Right renal pelvis (tissue), 4 donors: ENCODE measurements around the gene CCDC170. TPM values are rescaled to one million over a fixed set of nuclear protein-coding genes. Genes with fewer than 3 reads are reported as not detected.

ENCODE experiments used
- DNase-seq, 4 donors: peaks; one replicate each; pipeline ENCODE4 v3.0.0-alpha.2; 2013; ENCODE audit warnings: low read depth in 4 of 4, low spot score in 3 of 4, missing footprints in 1 of 4
- polyA plus RNA-seq, 4 donors: library from polyadenylated mRNA; unstranded; fragments of 120-200 nt; gene quantifications; one replicate each; pipeline ENCODE4 v1.2.1, GENCODE V29; 2013; ENCODE audit not compliant: insufficient read length in 4 of 4

The CCDC170 gene
- polyA plus RNA-seq, 4 donors = 2.1 to 3.6 (median 2.8) TPM

DNA sequence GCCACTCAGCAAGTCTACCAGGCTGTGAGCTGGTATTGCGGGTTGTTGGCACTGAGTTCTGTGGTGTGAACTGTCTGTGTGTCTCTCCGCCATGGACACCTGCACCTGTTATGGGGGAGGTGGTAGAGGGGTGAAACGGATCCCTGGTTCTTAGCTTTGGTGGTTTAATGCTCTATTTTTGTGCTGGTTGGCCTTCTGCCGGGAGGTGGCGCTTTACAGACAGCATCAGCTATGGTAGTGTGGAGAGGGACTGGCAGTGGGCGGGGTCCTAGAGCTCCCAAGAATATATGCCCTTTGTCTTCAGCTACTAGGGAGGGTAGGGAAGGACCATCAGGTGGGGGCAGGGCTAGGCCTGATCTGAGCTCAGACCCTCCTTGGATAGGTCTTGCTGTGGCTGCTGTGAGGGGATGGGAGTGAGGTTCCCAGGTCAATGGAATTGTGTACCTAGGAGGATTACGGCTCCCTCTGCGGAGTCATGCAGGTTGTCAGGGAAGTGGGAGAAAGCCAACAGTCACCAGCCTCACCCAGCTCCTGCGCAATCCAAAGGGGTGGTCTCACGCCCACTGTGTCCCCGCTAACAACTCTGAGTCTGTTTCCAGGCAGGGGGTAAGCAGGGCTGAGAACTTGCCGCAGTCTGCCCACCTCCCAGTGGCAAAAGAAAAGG lies 154.3 kb downstream of the CCDC170 start:
- DNase-seq = no peak

DNA sequence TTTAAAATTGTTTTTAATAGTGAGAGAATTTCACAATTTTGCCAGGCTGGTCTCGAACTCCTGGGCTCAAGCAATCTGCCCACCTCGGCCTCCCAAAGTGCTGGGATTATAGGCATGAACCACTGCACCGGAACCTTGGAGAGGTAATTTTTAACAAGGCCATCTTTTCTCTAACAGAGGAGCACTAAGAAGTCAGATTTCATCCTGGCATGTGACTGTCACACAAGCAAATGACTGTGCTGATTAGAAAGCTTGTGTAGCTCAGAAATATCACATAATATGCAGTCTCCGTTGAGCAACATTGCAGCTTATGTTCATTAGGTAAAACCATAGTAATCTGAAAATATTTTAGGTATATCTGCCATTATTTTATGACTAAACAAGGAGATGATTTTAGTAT lies 156.0 kb downstream of the CCDC170 start:
- no peak for DNase-seq

DNA sequence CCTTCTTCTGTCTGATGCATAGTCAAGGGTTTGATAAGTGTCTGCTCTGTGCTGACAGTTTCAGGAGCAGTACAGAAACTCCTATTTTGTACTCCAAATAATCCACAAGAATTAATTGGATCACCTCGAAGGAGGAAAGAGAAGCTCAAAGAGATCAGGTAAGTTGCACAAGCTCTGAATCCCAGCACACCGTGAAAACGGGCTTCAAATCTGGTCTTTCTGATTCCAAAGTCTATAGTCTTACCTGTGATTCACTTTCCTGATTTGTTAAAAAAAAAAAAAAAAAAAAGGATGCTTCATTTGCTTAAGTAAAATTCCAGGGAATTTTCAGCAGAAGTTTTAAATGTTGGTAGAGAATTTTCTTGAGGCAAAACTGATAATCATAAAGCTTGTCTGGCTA lies 157.8 kb downstream of the CCDC170 start:
- DNase-seq = no peak

DNA sequence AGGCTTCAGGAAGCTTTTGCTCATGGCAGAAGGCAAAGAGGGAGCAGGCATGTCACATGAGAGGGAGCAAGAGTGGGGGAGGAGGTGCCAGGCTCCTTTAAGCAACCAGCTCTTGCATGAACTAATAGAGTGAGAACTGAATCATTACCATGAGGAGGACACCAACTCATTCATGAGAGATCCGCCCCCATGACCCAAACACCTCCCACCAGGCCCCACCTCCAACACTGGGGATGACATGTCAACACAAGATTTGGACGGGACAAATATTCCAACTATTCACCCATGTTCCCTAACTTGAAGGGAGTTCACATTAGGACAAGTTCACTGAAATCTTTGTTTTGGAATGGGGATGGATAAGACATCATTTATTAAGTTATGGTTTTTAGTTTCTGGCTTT lies 158.5 kb downstream of the CCDC170 start:
- no peak for DNase-seq

DNA sequence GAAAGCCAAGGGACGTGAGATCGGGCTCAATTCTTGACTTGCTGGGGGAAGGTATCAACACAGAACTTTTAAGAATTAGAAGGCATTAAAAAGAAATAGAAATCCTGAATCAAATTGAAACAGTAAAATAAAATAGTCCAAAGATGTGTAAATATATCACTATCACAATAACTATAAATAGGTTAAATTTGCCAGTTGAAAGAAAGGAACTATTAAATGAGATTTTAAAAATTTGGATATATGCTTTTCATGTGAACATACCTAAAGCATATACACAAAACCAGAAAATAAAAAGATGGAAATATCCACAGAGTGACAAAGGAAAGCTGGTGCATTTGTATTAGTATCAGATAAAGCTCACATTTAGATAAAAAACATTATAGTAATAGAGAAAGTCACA lies 161.3 kb downstream of the CCDC170 start:
- DNase-seq = no peak

DNA sequence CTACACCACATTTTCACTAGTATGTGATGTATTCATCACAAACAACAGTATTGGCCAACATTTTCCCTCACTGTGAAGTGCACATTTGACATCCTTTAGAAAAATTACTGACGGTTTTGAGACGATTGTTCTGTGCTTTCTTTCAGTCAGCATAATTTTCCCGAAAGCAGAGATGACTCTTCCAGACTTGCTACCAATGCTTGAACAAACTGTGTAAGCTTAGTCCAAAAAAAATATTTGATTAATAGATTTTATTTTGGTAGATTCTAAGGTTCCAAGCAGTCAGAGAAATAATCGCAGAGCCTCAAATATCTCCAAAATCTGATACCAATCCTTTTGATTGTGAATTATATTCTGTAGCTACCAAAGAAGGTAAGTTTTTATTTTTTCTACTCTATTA lies 162.6 kb downstream of the CCDC170 start:
- no peak for DNase-seq

DNA sequence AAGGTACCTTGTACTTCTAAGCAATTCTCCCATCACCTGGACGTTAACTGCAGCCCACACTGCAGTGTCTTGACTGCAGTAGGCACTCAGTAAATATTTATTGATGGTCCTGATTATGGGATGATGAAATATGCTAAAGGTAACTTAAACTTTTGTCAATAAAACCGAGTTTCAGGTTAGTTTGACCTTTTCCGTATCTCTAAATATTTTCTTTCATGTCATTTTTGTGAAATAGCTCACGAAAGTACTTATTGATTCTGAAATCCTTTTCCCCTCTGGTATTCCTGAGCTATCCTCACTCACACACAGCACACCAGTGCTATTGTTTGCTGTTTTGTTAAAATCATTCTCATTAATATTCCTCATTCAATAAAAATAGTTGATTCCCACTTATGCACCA lies 164.3 kb downstream of the CCDC170 start:
- DNase-seq = no peak

DNA sequence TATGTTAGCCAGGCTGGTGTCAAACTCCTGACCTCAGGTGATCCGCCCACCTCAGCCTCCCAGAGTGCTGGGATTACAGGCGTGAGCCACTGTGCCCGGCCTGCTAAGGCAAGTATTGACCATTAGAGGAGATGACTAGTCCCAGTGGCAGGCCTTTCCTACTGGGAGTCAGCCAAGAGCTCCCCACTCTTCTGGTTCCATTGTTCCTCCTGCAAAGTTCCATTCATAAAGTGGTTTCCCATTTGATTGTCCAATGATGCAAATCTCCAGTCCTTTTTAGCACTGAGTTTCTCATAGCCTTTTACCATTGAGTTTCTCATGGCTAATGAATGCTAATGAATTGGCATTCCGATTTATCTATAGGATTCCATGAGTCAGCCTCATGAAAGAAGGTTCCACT lies 165.4 kb downstream of the CCDC170 start:
- no peak for DNase-seq

DNA sequence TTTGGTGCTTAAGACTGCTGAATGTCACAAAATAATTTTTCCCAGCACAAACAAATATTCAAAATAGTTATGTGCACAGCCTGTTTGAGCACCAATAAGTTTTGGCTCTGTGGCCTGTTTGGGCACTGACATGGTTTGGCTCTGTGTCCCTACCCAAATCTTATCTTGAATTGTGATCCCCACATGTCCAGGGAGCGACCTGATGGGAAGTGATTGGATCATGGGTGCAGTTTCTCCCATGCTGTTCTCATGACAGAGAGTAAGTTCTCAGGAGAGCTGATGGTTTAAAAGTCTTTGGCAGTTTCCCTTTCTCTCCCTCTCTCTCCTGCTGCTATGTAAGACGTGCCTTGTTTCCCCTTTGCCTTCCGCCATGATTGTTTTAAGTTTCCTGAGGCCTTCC lies 167.7 kb downstream of the CCDC170 start:
- DNase-seq = no peak

DNA sequence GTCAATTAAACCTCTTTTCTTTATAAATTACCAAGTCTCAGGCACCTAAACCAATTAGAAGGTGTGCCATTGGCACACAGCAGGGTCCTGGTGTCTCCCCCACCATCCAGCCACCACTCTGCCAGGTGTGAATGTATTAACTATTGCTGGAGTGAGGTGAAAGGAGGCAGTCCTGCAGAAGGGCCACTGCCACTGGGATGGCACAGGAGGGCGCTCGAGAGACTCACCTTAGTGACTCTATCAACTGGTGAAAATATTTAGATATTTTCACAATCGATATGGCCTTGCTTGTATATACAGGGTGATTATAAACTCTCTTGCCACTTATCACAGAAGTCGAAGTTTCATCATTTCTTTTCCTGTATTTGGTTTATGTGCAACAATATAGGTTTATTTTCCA lies 168.1 kb downstream of the CCDC170 start:
- no peak for DNase-seq

DNA sequence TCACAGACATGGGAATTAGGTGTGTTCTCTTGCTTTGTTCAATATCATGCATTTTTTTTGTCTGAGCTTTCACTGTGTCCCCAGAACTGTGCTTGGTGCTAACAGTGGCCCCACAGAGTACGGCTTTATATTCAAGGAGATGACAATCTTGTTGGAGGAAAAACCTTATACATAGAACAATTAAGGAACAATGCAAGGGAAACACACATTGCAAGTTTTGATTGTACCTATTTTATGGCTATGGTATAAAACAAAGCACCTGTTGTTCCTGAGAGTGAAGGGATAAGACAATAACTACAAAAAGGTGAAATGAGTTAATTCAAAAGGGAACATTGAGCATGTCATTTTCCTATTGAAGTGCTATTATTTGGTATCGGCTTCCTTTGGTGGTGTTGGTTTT lies 169.7 kb downstream of the CCDC170 start:
- DNase-seq = no peak

DNA sequence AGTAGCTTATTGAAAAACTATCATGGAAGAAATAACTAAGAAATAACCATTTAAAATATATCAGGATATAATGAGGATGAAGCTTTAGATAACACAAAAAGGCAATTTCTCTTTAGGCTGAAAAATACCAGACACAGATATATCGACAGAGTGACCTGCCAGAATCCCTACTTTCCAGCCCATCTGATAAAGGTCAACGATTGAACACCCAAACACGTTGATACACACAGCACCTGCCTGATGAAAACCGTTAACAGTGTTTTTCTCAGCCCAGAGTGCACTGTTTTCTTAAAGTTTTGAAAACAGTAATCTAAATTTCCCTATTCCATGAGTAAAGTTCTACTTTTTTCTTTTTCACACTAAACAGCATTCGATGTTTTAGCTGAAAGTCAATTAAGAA lies 170.6 kb downstream of the CCDC170 start:
- DNase-seq = no peak

DNA sequence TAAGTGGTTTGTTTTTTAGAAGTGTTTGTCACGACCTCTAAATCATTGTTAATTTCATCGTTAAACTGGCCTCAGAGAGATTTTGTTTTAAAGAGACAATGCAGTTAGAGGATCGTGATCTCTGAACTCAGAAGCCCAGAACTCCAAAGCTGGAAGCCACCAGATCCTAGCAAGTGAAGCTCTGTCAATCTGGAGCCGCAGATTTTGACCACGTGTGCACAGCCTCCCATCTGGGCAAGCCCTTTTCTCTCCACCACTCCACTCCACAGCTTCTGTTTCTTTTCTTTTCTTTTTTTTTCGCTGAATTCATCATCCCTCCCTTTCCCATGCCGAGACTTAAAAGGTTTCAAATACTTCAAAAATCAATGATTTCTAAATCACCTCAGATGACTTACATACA lies 171.5 kb downstream of the CCDC170 start:
- no peak for DNase-seq

DNA sequence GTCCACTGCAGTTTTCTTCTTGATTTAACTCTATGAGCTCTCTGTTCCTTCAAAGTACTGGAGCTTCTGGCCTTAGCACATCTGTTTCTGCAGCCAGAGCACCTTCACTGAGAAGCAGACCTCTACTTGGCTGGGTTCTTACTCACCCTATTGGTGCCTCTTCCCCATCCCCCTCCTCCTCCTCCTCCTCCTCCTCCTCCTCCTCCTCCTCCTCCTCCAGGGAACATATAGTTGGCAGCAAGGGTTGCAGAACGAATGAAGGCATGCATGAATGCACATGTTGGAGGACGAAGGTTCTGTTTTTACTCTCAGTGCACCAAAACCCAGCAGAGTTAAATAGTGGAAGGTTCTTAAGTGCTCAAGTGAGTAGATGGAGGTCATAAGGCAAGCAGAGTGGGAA lies 172.7 kb downstream of the CCDC170 start:
- DNase-seq = no peak

DNA sequence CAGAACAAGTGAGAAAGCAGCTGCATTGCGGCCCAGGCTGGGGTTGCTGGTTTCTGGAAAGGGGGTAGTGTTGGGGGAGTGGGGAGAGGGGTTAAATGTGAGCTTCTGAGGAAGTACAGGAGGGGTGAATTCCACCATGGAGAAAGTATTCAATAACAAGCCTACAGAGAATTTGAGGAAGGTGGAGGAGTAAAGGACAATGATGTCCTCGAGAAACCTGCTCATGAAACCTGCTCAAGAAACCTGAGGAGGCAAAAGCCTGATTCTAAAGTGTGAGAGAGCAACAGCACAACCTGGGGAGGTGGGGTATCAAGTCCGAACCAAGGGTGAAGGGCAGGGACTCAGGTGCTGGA lies 175.4 kb downstream of the CCDC170 start:
- DNase-seq = no peak

DNA sequence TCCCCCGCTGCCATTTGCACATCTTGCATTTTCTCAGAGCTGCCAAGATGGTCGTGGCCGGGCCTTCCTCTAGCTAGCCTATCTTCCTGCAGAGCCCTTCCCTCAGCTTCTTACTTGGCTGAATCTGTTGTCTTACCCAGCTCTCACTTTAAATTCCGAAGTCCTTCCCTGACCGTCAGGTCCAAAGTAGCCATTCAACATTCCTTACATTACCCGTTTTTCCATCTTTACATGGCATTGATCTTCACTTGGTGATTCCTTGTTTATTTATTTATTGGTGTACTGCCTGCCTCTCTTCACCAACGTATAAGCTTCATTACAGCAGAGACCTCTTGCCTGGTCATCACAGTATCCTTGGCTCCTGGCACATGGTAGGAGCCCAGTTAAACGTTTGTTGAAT lies 176.3 kb downstream of the CCDC170 start:
- DNase-seq = no peak

Other genes with a start within 250 kb of the CCDC170 start
- gene ZBTB2, start 102.5 kb upstream of the CCDC170 start, polyA plus RNA-seq = 10 to 100 TPM; 16.4 to 19.5 (median 18.9) TPM
- 10 to 100 TPM; 38.9 to 53.0 (median 47.2) TPM for gene RMND1, start 41.9 kb upstream of the CCDC170 start, polyA plus RNA-seq